Peyer's patch (tissue), 4 donors: ENCODE measurements around the gene DNMBP.

ENCODE experiments used
- CTCF ChIP-seq, 6 experiments: fragments of 450-650 bp in 4 of 6; fragments of 200-600 bp in 2 of 6; sonication (generic) in 1 of 6; IDR thresholded peaks; one replicate each; pipeline ENCODE4 v1.5.1; 2017 to 2019; ENCODE audit warnings: antibody characterized with exemption in 6 of 6, mild to moderate bottlenecking in 3 of 6, moderate library complexity in 1 of 6
- POLR2A ChIP-seq, 2 donors: fragments of 450-650 bp; IDR thresholded peaks; one replicate each; pipeline ENCODE4 v1.5.1; 2017; ENCODE audit warnings: antibody characterized with exemption in 2 of 2, mild to moderate bottlenecking in 2 of 2, moderate library complexity in 2 of 2

- no peak for TF ChIP-seq POLR2A (IDR thresholded peaks at IDR 0.05)
- TF ChIP-seq CTCF (IDR thresholded peaks at IDR 0.05): no peak
Observed at GRCh38 chr10:99952799-99953198, 56.9 kb downstream of the DNMBP start.
